Neural progenitor cell (in vitro differentiated cells): ENCODE results near the gene PCSK5.
A peak's percentile ranks its signal among the peaks of the same experiment; 100 is the strongest.

Experiments
- CTCF ChIP-seq: fragments of 200-600 bp; sonication (generic); IDR thresholded peaks from 2 replicates; pipeline ENCODE4 v1.5.1; 2017; ENCODE audit warnings: antibody characterized with exemption, mild to moderate bottlenecking
- EZH2phosphoT487 ChIP-seq: fragments of 200-600 bp; sonication (generic); IDR thresholded peaks from 2 replicates; pipeline ENCODE4 v1.6.1; 2017; ENCODE audit warnings: antibody characterized with exemption

- TF ChIP-seq EZH2phosphoT487 (no peak), CTCF (peak; percentile 49)
Measured at GRCh38 chr9:75890472-75891276, at the start of gene PCSK5.
